Stimulated activated CD4-positive, alpha-beta T cell treated with anti-CD3 and anti-CD28 coated beads, Interleukin-4, amount 100 ng/mL, for 4 hours (primary cell): Measurements from ENCODE around the gene MPPED2.

Experiments used
- DNase-seq, 2 experiments: peaks; one replicate each; pipeline ENCODE4 v3.0.0-alpha.2; 2020

MPPED2 gene

GRCh38 chr11:30522536-30523243 lies 63.5 kb downstream of the MPPED2 start:
- no peak for DNase-seq

- DNase-seq, result no peak
These were observed 64.7 kb downstream of the MPPED2 start for GRCh38 chr11:30521297-30522071.

GRCh38 chr11:30513087-30513486 lies 73.1 kb downstream of the MPPED2 start:
- DNase-seq, result no peak

- no peak for DNase-seq
These were observed 74.7 kb downstream of the MPPED2 start for GRCh38 chr11:30511408-30511807.

GRCh38 chr11:30510750-30511149 lies 75.4 kb downstream of the MPPED2 start:
- DNase-seq, result no peak

DNA sequence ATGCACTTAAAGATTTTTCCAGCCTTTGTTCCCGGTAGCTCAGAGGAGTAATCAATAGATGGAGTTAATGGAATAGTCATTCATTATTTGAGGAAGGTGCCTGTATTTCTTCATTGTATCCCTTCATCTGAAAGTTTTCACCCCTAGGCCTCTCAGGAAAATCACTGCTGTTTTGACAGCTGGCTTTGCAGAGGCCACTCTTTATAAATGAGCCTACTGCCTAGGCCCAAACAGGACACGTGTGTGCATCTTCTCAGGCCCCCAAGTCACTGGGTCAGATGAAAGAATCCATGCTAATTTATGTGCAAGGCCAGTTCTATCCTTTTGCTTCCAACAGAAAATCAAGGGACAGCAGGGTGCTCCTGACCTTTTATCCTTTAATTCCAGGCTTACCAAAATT lies 76.8 kb downstream of the MPPED2 start:
- DNase-seq, result no peak

DNA sequence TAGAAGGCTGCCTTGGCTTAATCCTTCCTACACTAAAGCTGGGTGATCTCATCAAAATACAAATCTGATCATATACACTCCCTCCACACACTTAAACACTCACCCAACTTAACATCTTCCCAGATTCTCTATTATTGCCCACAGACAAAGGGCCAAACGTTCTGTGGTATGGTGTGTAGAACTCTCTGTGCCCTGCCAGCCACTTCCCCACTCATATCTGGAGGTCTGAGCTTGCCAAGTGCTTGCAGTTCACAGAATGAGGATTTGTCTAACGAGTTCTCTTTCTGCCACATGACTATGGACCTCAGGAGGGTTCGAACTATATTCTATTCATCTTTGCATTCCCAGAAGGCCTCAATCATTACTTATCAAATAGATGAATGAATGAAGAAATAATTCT lies 77.6 kb downstream of the MPPED2 start:
- DNase-seq, result no peak

DNA sequence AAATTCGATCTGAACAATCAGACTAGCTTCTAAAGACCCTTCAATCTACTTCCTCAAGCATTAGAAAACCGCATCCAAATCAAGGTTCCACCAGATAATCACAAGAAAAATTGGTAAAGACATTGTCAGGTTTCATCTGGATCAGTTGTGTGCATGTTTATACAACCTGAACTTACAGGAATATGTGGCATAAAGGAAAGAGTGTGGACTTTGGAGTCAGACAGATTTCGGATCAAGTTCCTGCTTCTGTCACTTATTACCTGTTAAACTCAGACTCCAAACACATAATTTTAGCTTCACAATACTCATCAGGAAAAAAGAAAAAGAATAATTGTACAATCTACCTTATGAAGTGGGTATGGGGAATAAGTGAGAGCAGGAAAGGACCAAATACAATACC lies 80.5 kb downstream of the MPPED2 start:
- DNase-seq, result no peak

DNA sequence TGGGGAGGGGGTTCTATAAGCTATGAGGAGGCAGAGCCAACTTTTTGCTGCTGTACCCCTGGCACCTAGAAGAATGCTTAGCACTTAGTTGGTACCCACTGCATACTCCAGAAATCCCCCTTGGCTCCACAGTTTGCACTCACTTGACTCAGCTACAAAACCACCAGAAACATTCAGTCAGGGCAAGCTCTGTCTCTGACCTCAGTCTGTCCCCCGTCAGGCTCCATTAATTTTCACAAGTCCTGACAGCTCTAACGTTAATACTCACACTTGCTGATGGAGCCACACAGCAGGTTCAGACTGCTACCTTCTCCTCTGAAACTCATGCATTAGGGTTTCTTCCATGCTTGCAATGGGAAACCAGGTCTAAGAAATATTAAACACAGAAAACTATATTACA lies 81.7 kb downstream of the MPPED2 start:
- DNase-seq, result no peak

GRCh38 chr11:30503156-30503555 lies 83.0 kb downstream of the MPPED2 start:
- no peak for DNase-seq

DNA sequence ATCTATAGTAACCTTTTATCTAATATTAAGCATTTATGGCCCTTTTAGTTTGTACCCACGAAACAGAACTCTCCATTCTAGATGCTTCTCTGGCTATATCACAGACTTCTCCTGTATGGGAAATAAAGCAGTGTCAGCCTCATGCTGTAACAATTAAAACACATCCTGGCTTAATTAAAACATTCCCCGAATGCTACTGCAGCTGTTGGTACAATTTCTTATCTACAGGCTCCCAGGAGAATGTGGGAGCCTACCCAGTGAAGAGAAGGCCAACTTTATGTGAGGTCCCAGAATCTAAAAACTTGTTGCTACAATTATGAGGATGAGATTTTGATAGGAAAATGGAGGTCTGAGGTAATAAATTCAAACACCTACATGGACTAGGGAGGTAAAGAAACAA lies 83.8 kb downstream of the MPPED2 start:
- no peak for DNase-seq

DNA sequence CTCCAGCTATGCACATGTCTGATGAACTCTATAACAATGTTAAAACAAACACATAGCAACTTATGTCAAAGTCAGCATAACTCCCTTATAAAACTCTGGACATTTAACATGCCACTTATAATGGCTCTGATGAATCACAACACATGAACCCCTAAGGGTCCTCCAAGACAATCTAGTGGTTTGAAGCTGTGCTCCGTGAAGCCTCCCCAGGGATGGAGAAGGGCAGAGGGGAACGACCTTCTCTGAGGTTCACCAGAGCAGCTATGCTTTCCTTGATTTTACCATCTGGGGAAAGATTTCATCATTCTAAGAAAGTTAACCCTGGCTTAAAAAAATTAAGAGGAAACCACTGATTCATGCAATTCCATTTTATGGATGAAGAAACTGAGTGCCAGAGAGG lies 84.4 kb downstream of the MPPED2 start:
- DNase-seq, result no peak

DNA sequence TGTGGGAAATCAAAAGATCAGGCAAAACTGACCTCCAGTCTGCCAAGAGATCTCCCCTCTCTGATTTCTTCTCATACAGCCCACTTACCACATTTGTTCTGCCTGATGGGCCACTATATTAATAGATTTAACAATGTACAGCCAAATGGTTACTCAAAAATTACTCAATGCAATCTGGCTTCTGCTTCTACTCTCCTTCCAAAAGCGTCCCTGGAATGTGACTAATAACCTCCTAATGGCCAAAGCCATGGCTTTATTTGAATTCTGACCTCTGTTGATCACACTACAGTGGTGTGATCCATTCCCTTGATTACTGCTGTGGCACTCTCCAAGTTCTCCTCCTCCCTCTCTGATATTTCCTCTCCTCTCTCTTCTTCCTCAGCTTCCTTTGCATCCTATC lies 86.2 kb downstream of the MPPED2 start:
- no peak for DNase-seq

GRCh38 chr11:30497600-30497999 lies 88.6 kb downstream of the MPPED2 start:
- no peak for DNase-seq

DNA sequence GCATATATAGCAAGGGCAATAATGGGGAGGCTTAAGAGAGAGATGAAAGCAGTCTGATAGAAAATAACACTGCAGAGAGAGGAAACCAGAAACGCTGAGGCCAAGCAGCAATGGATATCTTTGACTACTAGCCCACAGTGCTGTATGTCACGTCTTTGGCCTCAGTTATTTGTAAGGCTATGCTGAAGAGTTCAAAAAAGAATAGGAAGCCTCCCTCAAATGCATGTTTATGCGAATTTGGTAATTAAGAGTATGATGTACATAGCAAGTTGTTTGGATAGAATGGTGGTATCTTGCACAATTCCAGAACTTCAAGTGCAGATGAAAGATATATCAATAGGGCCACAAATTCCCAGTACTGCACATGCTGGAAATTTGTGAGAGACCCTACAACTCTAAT lies 89.2 kb downstream of the MPPED2 start:
- no peak for DNase-seq

- no peak for DNase-seq
These were observed 90.7 kb downstream of the MPPED2 start for GRCh38 chr11:30495437-30495836.

DNA sequence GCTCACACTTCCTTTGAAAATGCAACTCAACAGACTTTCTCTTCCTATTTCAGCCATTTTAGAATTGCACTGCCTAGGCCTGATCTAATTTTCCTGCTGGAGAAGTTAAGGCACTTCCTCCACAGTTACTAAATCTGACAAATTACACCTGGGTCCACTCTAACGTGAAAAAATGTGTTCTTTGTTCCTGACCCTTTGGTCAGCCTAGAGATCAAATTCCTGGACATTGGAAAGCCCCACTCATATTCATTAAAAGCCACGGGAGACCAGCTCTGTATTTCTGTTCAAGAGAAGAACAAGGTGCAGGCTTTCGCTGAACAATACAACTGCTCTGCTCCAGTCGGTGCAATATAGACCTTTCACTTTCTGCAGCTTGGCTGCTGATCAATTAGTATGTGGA lies 96.6 kb downstream of the MPPED2 start:
- DNase-seq, result no peak

- no peak for DNase-seq
These were observed 97.1 kb downstream of the MPPED2 start for GRCh38 chr11:30489076-30489475.

DNA sequence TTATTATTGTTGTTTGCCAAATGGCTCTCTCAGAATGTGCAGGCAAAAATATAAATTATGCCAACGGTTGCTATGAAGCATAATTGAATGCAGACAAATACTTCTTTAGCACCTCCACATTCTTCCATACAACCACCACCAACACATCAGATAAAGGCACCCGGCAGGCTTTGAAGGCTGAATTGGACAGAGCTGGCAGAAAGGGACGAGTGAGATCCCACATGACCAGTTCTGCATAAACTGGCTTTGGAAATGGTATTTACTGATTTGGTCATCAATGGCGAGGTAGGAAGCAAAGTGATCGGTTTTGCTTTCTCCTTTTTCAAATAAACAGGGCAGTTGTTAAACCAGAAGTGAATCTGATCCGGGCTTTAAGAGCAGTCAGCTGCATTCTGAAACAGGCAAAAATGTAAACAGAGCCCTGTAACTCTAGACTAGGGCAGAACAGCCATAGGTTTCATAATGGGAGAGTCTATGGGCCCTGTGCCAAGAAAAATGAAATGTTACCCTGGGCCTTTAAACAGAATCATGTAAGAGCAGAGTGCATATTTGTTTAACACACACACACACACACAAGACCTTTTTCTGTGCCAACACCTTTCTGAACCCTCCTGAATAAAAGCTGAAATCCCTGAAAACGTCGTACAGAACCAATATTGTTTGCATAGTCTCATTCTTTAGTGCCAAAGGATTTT lies 97.7 kb downstream of the MPPED2 start:
- DNase-seq, result no peak

DNA sequence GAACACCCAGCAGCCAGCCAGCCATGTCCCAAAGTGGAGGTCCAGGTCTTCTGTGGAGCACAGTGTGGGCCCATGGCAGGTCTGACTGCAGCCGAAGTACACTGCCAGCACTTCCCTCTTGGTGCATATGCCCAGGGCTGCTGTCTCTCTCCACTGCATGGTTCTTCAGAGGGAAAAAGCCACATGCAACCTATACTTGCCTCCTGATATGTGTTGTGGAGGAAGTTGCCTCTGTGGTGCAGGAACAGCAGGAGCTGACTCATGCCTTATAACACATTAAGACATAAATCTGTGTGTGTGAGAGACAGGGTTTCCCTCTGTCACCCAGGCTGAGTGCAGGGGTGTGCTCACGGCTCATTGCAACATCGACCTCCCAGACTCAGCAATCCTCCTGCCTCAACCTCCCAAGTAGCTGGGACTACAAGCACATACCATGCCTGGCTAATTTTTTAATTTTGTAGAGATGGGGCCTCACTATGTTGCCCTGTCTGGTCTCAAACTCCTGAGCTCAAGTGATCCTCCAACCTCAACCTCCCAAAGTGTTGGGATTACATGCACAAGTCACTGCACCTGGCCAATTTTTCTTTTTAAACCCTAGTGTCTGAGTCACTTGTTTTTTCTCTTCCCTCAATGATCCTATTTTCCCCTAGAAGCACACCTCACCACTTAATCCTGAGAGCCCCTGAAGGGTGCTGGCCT lies 98.8 kb downstream of the MPPED2 start:
- no peak for DNase-seq

GRCh38 chr11:30485756-30486155 lies 100.4 kb downstream of the MPPED2 start:
- DNase-seq, result no peak

DNA sequence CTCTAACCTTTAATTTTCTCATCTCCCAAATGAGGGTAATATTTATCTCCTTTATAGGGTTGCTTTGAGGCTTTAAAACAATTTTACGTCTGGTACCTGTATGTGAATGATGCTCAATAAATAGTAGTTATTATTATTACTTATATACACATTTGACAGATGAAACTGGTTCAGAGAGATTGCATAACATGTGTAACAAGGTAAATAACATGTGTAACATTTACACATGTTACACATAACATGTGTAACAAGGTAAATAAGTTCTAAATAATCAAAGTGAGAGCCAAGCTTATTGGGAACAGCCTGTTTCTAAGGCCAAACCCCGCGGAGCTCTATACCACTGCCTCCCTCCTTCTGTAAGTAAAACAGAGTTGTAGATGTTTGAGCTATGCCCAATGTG lies 100.9 kb downstream of the MPPED2 start:
- no peak for DNase-seq

GRCh38 chr11:30483056-30483455 lies 103.1 kb downstream of the MPPED2 start:
- no peak for DNase-seq
